ENCODE data around the gene SLC1A4. TPM values are rescaled to one million over a fixed set of nuclear protein-coding genes. Genes with fewer than 3 reads are reported as not detected.
"Not testable (repeated sequence)": the region's sequence is repeated elsewhere in the genome, so short reads cannot be mapped to it uniquely, and the experiment has no call there.

The SLC1A4 gene
- total RNA-seq, 1 experiment from 2014 or later: 42.2 TPM

GRCh38 chr2:64963138-64963537, 26.1 kb upstream of the SLC1A4 start:
- DNase-seq (ENCODE audit: extremely low read depth, low read depth): not testable (repeated sequence)

- DNase-seq (ENCODE audit: extremely low read depth, low read depth): no peak
Measured at GRCh38 chr2:64963719-64964118, 25.5 kb upstream of the SLC1A4 start.

GRCh38 chr2:64966017-64966416, 23.2 kb upstream of the SLC1A4 start:
- no peak for DNase-seq (ENCODE audit: extremely low read depth, low read depth)

- DNase-seq (ENCODE audit: extremely low read depth, low read depth): no peak
Measured at GRCh38 chr2:64966839-64967238, 22.4 kb upstream of the SLC1A4 start.

- no peak for DNase-seq (ENCODE audit: extremely low read depth, low read depth)
Measured at GRCh38 chr2:64967601-64968000, 21.6 kb upstream of the SLC1A4 start.

GRCh38 chr2:64969086-64969485, 20.1 kb upstream of the SLC1A4 start:
- DNase-seq (ENCODE audit: extremely low read depth, low read depth): not testable (repeated sequence)

GRCh38 chr2:64970495-64970894, 18.7 kb upstream of the SLC1A4 start:
- no peak for DNase-seq (ENCODE audit: extremely low read depth, low read depth)

- no peak for DNase-seq (ENCODE audit: extremely low read depth, low read depth)
Measured at GRCh38 chr2:64972426-64972825, 16.8 kb upstream of the SLC1A4 start.

GRCh38 chr2:64972876-64973275, 16.3 kb upstream of the SLC1A4 start:
- DNase-seq (ENCODE audit: extremely low read depth, low read depth): peak; percentile 30

GRCh38 chr2:64975232-64975821, 13.9 kb upstream of the SLC1A4 start:
- peak; percentile 66 for DNase-seq (ENCODE audit: extremely low read depth, low read depth)

GRCh38 chr2:64976276-64976675, 12.9 kb upstream of the SLC1A4 start:
- DNase-seq (ENCODE audit: extremely low read depth, low read depth): no peak

- no peak for DNase-seq (ENCODE audit: extremely low read depth, low read depth)
Measured at GRCh38 chr2:64978514-64979268, 10.5 kb upstream of the SLC1A4 start.

- DNase-seq (ENCODE audit: extremely low read depth, low read depth): no peak
Measured at GRCh38 chr2:64979744-64980143, 9.5 kb upstream of the SLC1A4 start.

- no peak for DNase-seq (ENCODE audit: extremely low read depth, low read depth)
Measured at GRCh38 chr2:64980183-64980582, 9.0 kb upstream of the SLC1A4 start.

GRCh38 chr2:64982311-64982857, 6.8 kb upstream of the SLC1A4 start:
- no peak for DNase-seq (ENCODE audit: extremely low read depth, low read depth)

GRCh38 chr2:64982932-64983331, 6.3 kb upstream of the SLC1A4 start:
- no peak for DNase-seq (ENCODE audit: extremely low read depth, low read depth)

GRCh38 chr2:64985447-64985846, 3.8 kb upstream of the SLC1A4 start:
- no peak for DNase-seq (ENCODE audit: extremely low read depth, low read depth)

- DNase-seq (ENCODE audit: extremely low read depth, low read depth): no peak
Measured at GRCh38 chr2:64987001-64987955, 1.9 kb upstream of the SLC1A4 start.

GRCh38 chr2:64987956-64988419, 1.2 kb upstream of the SLC1A4 start:
- no peak for DNase-seq (ENCODE audit: extremely low read depth, low read depth)

- DNase-seq (ENCODE audit: extremely low read depth, low read depth): peak; percentile 75
Measured at GRCh38 chr2:64988420-64989125, 626 bp upstream of the SLC1A4 start.
